Measurements from ENCODE around the gene NTRK2.

NTRK2 gene

DNA sequence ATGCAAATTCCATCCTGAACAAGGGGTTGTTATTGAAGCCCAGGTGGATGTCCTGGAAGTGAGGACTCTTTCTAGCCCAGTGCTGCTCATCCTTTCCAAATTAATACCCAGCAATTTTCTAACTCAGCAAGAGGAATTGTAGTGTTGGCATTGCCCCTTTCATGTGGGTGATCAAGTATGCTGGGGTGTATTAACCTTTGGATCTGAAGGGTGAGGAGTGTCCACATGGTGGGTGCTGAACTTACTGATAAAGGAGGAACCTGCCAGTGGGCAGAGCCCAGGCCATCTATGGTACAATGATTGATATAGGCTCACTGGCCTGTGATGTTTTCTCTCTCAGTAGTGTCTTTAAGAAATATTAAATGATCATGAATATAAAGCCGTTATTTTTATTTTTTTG, 210.1 kb downstream of the NTRK2 start:
- DNase-seq (ENCODE audit: low read depth), result no peak
- H3K4me3 ChIP-seq (ENCODE audit: low read length), result no peak overlapping the region
- TF ChIP-seq, protein P1, sequence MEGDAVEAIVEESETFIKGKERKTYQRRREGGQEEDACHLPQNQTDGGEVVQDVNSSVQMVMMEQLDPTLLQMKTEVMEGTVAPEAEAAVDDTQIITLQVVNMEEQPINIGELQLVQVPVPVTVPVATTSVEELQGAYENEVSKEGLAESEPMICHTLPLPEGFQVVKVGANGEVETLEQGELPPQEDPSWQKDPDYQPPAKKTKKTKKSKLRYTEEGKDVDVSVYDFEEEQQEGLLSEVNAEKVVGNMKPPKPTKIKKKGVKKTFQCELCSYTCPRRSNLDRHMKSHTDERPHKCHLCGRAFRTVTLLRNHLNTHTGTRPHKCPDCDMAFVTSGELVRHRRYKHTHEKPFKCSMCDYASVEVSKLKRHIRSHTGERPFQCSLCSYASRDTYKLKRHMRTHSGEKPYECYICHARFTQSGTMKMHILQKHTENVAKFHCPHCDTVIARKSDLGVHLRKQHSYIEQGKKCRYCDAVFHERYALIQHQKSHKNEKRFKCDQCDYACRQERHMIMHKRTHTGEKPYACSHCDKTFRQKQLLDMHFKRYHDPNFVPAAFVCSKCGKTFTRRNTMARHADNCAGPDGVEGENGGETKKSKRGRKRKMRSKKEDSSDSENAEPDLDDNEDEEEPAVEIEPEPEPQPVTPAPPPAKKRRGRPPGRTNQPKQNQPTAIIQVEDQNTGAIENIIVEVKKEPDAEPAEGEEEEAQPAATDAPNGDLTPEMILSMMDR (conservative IDR thresholded peaks at IDR 0.05; ENCODE audit: low read depth, low read length), result no peak

DNA sequence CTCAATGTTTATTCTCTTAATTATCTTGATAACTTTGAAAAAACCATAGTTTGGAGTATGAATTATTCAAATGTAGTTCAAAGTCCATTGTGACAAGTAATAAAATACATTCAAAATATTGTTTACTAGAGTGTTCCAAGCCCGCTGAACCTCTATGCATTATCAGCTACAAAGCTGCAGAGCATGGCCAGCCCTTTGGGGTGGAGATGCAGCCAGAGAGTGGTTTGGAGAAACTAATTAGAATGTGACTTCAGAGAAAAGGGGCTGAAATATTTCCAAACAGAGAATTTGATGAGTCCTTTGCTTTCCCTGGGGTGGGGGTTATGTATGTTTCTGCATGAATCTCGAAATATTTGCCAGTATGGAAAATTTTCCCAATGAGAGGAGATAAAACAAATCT, 211.3 kb downstream of the NTRK2 start:
- DNase-seq (ENCODE audit: low read depth), result no peak
- no peak overlapping the region for H3K4me3 ChIP-seq (ENCODE audit: low read length)
- TF ChIP-seq, protein P1 (conservative IDR thresholded peaks at IDR 0.05; ENCODE audit: low read depth, low read length), result no peak

DNA sequence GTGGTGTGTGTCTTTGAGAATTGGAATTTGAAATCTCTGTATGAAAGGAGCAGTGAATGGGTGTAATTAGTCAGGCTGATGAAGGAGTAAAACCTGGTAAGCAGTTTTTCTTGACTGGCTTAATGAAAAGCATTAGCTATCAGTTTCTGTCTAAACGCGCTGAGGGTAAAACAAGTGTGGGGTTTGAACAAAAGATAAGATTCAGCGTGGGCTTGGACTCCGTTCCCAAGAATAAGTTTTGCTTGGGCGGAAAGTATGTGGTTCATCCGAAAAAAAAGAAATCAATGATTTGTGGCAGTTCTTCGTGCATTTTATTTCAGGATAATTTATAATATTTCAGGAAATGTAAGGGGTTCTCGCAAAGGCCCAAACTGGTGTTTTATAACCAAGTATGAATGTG, 217.3 kb downstream of the NTRK2 start:
- no peak for DNase-seq (ENCODE audit: low read depth)
- no peak overlapping the region for H3K4me3 ChIP-seq (ENCODE audit: low read length)
- TF ChIP-seq, protein P1 (conservative IDR thresholded peaks at IDR 0.05; ENCODE audit: low read depth, low read length), result no peak

DNA sequence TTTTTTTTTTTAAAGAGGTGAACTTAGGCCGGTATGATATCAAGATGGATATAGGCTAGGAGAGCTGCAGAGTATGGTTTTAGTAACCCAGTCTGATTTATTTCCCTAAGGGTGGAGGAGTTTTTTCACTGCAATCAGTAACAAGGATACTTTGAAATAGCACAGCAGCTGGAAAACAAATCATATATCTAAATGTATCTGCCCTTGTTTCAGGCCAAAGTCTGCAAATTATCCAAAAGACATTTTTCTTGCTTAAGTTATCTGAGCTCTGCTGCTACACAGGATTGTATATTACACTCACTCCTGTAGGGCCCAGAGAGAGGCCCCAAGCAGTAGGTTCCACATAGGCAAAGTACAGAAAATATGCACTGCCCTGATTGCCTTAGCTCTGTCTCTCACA, 222.4 kb downstream of the NTRK2 start:
- H3K4me3 ChIP-seq (ENCODE audit: low read length), result no peak overlapping the region

DNA sequence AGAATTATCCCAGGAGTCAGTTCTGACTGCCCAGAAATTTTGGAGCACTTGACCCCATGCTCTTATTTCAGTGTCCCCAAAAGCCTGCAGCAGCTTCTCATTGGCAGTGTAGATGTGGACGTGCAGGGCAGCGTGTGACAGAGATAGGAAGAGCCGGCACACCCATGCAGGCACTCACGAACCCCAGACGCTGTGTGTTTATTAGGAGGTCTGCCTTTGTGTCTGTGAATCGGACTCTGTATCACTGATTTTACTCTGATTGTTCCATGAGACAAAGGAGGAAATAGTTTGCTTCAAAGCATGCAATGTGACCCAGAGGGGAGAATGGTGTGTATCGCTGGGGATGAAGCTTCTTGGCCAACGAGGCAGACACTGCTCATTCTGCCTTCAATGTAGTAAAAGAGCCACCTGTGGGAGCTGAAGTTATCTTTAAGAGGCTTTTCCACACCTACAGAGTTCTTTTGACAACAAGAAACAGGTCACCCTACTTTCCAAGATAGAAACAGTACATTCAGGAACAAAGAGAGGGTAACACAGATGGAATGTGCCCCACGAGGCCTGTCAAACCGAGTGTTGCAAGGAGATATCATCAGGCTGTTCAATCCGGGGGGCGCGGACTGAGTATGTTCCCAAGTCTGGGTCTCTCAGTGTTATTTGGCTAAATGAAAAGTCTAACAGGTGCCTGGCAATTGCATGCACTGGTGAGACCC, 224.0 kb downstream of the NTRK2 start:
- TF ChIP-seq, protein P1 (conservative IDR thresholded peaks at IDR 0.05; ENCODE audit: low read depth, low read length), result no peak
- DNase-seq (ENCODE audit: low read depth), result no peak
- no peak overlapping the region for H3K4me3 ChIP-seq (ENCODE audit: low read length)

More for the DNA sequence above, 222.4 kb downstream of the NTRK2 start:
- no peak for DNase-seq (ENCODE audit: low read depth)
- TF ChIP-seq, protein P1 (conservative IDR thresholded peaks at IDR 0.05; ENCODE audit: low read depth, low read length), result no peak

DNA sequence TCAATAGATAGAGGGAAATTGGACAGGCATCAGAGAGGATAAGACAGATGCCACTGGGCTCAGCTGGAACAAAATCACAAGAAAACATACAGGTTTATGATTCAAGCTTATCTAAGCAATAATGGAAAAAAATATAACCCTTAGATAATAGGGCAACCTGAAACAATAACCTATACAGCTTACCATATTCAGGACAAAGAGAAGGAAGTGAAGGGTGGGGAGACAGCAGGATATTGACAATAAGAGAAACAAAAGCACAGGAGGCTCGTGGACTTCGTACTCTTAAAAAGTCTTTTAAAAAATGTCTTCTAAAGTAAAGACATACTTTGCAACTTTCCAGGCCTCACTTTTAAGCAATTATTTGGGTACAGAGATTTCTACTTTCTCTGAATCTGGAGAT, 225.3 kb downstream of the NTRK2 start:
- TF ChIP-seq, protein P1 (conservative IDR thresholded peaks at IDR 0.05; ENCODE audit: low read depth, low read length), result no peak
- H3K4me3 ChIP-seq (ENCODE audit: low read length), result no peak overlapping the region
- DNase-seq (ENCODE audit: low read depth), result no peak

DNA sequence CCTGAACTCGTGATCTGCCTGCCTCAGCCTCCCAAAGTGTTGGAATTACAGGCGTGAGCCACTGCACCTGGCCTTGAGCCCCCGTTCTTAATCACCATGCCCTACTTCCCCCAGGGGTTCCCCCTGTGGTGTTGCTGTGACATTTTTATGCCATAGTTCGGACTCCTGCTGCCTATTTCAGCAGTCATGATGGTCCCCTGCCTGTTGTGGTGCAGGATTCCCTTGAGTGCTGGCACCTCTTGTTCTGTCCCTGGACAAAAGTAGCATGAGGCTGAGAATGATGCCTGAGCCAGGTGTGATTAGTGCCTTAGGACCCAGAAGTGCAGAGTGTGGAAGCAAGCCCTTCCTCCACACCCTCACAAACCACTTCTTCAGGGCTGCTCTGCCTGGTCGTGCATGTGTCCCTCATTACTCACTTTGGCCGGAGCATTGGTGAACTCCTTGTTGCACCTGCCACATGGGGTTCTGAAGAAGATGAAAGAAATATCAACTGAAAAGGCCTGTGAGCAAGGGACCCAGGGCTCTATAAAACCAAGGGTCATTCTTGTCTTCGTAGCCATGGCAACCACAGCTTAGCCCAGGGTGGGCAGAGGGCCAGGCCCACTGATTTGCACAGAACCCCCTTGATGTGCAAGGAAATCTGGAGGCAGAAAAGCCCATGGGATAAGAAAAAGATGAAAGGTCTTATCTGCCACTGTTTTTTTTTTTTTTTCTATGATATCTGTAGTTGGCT, 228.0 kb downstream of the NTRK2 start:
- no peak overlapping the region for H3K4me3 ChIP-seq (ENCODE audit: low read length)
- DNase-seq (ENCODE audit: low read depth), result no peak
- TF ChIP-seq, protein P1 (conservative IDR thresholded peaks at IDR 0.05; ENCODE audit: low read depth, low read length), result no peak
